ENCODE results near the gene MPPE1. TPM values are rescaled to one million over a fixed set of nuclear protein-coding genes. Genes with fewer than 3 reads are reported as not detected.
"Not testable (repeated sequence)": the region's sequence is repeated elsewhere in the genome, so short reads cannot be mapped to it uniquely, and the experiment has no call there.

The MPPE1 gene
- polyA plus RNA-seq, 3 donors: 53.4 to 96.8 (median 92.3) TPM

- Histone ChIP-seq H3K9me3 (replicated peaks in 1 of 2; ENCODE audit: control insufficient read depth in 1 of 2, insufficient read depth in 1 of 2, low read length in 2 of 2) (no peaks in the 10 kb centered on the region), H3K27ac (ENCODE audit: low read depth in 1 of 2, low read length in 2 of 2) (peak overlapping the region; percentile 80 to 93), H3K4me2 (replicated peaks; ENCODE audit: extremely low read depth, low read length, poor library complexity, severe bottlenecking) (peak overlapping the region; percentile 48), H3K36me3 (replicated peaks in 1 of 2; ENCODE audit: control insufficient read depth in 1 of 2, insufficient read depth in 2 of 2, low read length in 2 of 2) (no peaks in the 10 kb centered on the region), H3K27me3 (ENCODE audit: control insufficient read depth in 2 of 2, insufficient read depth in 2 of 2, low read length in 2 of 2) (no peaks in the 10 kb centered on the region), H3K4me1 (ENCODE audit: control insufficient read depth in 1 of 2, insufficient read depth in 2 of 2, low read length in 2 of 2) (peaks cover 40 to 64% of the 10 kb centered on the region in 2 donors), H3K4me3 (replicated peaks in 1 of 3; ENCODE audit: low read depth in 2 of 3, low read length in 3 of 3) (peak overlapping the region in 1 of 3 experiments; percentile 38), H4K20me1 (ENCODE audit: insufficient read depth, low read length) (peaks cover 25% of the 10 kb centered on the region), H3K9ac (ENCODE audit: insufficient read depth, low read length, poor library complexity, severe bottlenecking) (peak overlapping the region; percentile 45), H3K79me2 (ENCODE audit: insufficient read depth, low read length) (peaks cover 28% of the 10 kb centered on the region), H2AFZ (ENCODE audit: insufficient read depth, low read depth, low read length, poor library complexity, severe bottlenecking) (no peak overlapping the region)
- Mint-ChIP-seq H3K27ac (peak overlapping the region; percentile 94 to 99 (median 97)), H3K36me3 (peaks cover 7 to 20% of the 10 kb centered on the region in 2 donors), H3K4me1 (peaks cover 54% of the 10 kb centered on the region), H3K27me3 (ENCODE audit: low read depth in 3 of 3) (peaks cover 0 to 3% (median 0%) of the 10 kb centered on the region in 3 donors), H3K4me3 (peak overlapping the region; percentile 64 to 75), H3K9me3 (peaks cover 0 to 2% (median 0%) of the 10 kb centered on the region in 7 donors)
- 47% methylated on average over 9 of the region's 11 CpGs for WGBS (ENCODE audit: insufficient coverage)
- peak; percentile 90 to 98 (median 93) for DNase-seq
- TF ChIP-seq CTCF (IDR thresholded peaks at IDR 0.05): no peak
- intact Hi-C loops (cut with micrococcal nuclease): loop anchor here in 1 of 2 donors (10.0 kb wide), 1 partner anchor 47 kb away; the partner anchor contains the start of gene MPPE1
Measured at GRCh38 chr18:11857177-11857887, 50.8 kb downstream of the MPPE1 start.

DNA sequence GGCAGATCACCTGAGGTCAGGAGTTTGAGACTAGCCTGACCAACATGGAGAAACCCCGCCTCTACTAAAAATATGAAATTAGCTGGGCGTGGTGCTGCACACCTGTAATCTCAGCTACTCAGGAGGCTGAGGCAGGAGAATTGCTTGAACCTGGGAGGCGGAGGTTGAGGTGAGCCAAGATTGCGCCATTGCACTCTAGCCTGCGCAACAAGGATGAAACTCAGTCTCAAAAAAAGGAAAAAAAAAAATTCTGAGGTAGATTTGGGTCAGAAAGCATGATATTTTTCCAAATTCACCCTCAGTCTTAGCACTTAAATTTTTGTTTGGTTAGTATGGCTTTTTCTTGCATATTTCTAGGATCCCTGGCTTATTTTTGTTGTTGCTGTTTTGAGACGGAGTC is 53.6 kb downstream of the MPPE1 start:
- not testable (repeated sequence) for H3K9me3 Mint-ChIP-seq; H3K27me3 ChIP-seq (ENCODE audit: control insufficient read depth in 2 of 2, insufficient read depth in 2 of 2, low read length in 2 of 2); H3K4me3 ChIP-seq (replicated peaks in 1 of 3; ENCODE audit: low read depth in 2 of 3, low read length in 3 of 3); H3K4me2 ChIP-seq (replicated peaks; ENCODE audit: extremely low read depth, low read length, poor library complexity, severe bottlenecking); H3K36me3 ChIP-seq (replicated peaks in 1 of 2; ENCODE audit: control insufficient read depth in 1 of 2, insufficient read depth in 2 of 2, low read length in 2 of 2); H3K9ac ChIP-seq (ENCODE audit: insufficient read depth, low read length, poor library complexity, severe bottlenecking); H3K27me3 Mint-ChIP-seq (ENCODE audit: low read depth in 3 of 3); DNase-seq; H3K9me3 ChIP-seq (replicated peaks in 1 of 2; ENCODE audit: control insufficient read depth in 1 of 2, insufficient read depth in 1 of 2, low read length in 2 of 2); H2AFZ ChIP-seq (ENCODE audit: insufficient read depth, low read depth, low read length, poor library complexity, severe bottlenecking)
- peak overlapping the region in 6 of 7 donors; percentile 46 to 100 (median 78) for H3K27ac Mint-ChIP-seq
- peaks cover 46 to 71% of the 10 kb centered on the region in 2 donors for H3K4me1 ChIP-seq (ENCODE audit: control insufficient read depth in 1 of 2, insufficient read depth in 2 of 2, low read length in 2 of 2)
- 100% methylated on average over 2 of the region's 6 CpGs for WGBS (ENCODE audit: insufficient coverage)
- peaks cover 7 to 22% of the 10 kb centered on the region in 2 donors for H3K36me3 Mint-ChIP-seq
- intact Hi-C loops (cut with micrococcal nuclease): loop anchor here in 1 of 2 donors (5.0 to 10.0 kb wide), 2 partner anchors 50 to 128 kb away; partner anchors contain the start of genes IMPA2 and MPPE1
- H3K27ac ChIP-seq (ENCODE audit: low read depth in 1 of 2, low read length in 2 of 2): peak overlapping the region in 1 of 2 donors; percentile 98
- H3K79me2 ChIP-seq (ENCODE audit: insufficient read depth, low read length): peaks cover 40% of the 10 kb centered on the region
- peaks cover 32% of the 10 kb centered on the region for H4K20me1 ChIP-seq (ENCODE audit: insufficient read depth, low read length)
- peak overlapping the region in 1 of 2 donors; percentile 20 for H3K4me3 Mint-ChIP-seq
- H3K4me1 Mint-ChIP-seq: peaks cover 58% of the 10 kb centered on the region

Measured in CD14-positive monocyte (primary cell).